ENCODE measurements around the gene C1GALT1C1. TPM values are rescaled to one million over a fixed set of nuclear protein-coding genes. Genes with fewer than 3 reads are reported as not detected.

C1GALT1C1 gene
- total RNA-seq, 1 experiment from 2014 or later: 15.4 TPM

DNA sequence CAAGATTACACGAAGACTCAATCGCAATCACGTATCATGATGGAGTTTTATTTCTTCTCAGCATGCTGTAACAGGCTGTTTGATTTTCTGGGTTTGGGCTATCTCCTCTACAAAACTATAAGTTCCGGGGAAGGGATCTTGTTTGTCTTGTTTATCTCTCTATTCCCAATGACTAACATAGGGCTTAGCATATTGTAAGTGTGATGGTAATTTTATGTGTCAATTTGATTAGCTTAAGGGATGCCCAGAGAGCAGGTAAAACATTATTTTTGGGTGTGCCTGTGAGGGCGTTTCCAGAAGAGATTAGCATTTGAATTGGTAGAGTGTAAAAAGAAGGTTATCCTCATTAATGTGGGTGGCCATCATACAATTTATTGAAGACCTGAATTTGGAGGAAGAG is 32.8 kb upstream of the C1GALT1C1 start:
- no peak for ATAC-seq
- no peak overlapping the region for H2AFZ ChIP-seq (ENCODE audit: low read depth, low read length, poor library complexity, severe bottlenecking)
- H3K9ac ChIP-seq (ENCODE audit: low read length): no peak overlapping the region
- intact Hi-C loops (cut with micrococcal nuclease): no loop called here
- no peaks in the 10 kb centered on the region for H3K79me2 ChIP-seq (ENCODE audit: insufficient read depth, low read length)
- H3K9me3 ChIP-seq (ENCODE audit: control insufficient read depth in 1 of 2, insufficient read depth in 1 of 2, low read depth in 1 of 2, low read length in 2 of 2): no peaks in the 10 kb centered on the region
- no peaks in the 10 kb centered on the region; a peak in 1 of 4 replicates for H3K4me1 ChIP-seq (ENCODE audit: control insufficient read depth in 1 of 2, insufficient read depth in 2 of 2, low read length in 2 of 2)
- no peak overlapping the region for H3K4me3 ChIP-seq (replicated peaks in 1 of 2; ENCODE audit: low read depth in 1 of 2, low read length in 2 of 2)
- TF ChIP-seq, protein P1, sequence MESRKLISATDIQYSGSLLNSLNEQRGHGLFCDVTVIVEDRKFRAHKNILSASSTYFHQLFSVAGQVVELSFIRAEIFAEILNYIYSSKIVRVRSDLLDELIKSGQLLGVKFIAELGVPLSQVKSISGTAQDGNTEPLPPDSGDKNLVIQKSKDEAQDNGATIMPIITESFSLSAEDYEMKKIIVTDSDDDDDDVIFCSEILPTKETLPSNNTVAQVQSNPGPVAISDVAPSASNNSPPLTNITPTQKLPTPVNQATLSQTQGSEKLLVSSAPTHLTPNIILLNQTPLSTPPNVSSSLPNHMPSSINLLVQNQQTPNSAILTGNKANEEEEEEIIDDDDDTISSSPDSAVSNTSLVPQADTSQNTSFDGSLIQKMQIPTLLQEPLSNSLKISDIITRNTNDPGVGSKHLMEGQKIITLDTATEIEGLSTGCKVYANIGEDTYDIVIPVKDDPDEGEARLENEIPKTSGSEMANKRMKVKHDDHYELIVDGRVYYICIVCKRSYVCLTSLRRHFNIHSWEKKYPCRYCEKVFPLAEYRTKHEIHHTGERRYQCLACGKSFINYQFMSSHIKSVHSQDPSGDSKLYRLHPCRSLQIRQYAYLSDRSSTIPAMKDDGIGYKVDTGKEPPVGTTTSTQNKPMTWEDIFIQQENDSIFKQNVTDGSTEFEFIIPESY (IDR thresholded peaks at IDR 0.05; ENCODE audit: extremely low read depth, insufficient replicate concordance, low read length): no peak
- TF ChIP-seq CBX3 (IDR thresholded peaks at IDR 0.05; ENCODE audit: low read depth) (no peak), ZNF274 (IDR thresholded peaks at IDR 0.05; ENCODE audit: low read depth, low read length) (no peak), SP1 (IDR thresholded peaks at IDR 0.05; ENCODE audit: low read depth) (no peak), EGR1 (IDR thresholded peaks at IDR 0.05; ENCODE audit: low read depth) (no peak), POLR2AphosphoS5 (IDR thresholded peaks at IDR 0.05; ENCODE audit: low read depth, low read length) (no peak), ELF1 (IDR thresholded peaks at IDR 0.05; ENCODE audit: borderline replicate concordance, low read depth) (no peak), SRF (IDR thresholded peaks at IDR 0.05; ENCODE audit: low read depth) (no peak), SIN3A (IDR thresholded peaks at IDR 0.05; ENCODE audit: low read depth) (no peak), RAD21 (IDR thresholded peaks at IDR 0.05; ENCODE audit: low read depth) (no peak), ZFX (IDR thresholded peaks at IDR 0.05) (no peak), TCF7L2 (IDR thresholded peaks at IDR 0.05; ENCODE audit: borderline replicate concordance, extremely low read depth, insufficient read depth, insufficient read length) (no peak), FOSL1 (IDR thresholded peaks at IDR 0.05; ENCODE audit: low read depth) (no peak), EZH2 (IDR thresholded peaks at IDR 0.05) (no peak), POLR2A (IDR thresholded peaks at IDR 0.05; ENCODE audit: borderline replicate concordance, extremely low read depth, insufficient read depth, insufficient read length) (no peak)
- TF ChIP-seq, protein P2, sequence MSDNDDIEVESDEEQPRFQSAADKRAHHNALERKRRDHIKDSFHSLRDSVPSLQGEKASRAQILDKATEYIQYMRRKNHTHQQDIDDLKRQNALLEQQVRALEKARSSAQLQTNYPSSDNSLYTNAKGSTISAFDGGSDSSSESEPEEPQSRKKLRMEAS (IDR thresholded peaks at IDR 0.05): no peak
- TF ChIP-seq, protein P3, sequence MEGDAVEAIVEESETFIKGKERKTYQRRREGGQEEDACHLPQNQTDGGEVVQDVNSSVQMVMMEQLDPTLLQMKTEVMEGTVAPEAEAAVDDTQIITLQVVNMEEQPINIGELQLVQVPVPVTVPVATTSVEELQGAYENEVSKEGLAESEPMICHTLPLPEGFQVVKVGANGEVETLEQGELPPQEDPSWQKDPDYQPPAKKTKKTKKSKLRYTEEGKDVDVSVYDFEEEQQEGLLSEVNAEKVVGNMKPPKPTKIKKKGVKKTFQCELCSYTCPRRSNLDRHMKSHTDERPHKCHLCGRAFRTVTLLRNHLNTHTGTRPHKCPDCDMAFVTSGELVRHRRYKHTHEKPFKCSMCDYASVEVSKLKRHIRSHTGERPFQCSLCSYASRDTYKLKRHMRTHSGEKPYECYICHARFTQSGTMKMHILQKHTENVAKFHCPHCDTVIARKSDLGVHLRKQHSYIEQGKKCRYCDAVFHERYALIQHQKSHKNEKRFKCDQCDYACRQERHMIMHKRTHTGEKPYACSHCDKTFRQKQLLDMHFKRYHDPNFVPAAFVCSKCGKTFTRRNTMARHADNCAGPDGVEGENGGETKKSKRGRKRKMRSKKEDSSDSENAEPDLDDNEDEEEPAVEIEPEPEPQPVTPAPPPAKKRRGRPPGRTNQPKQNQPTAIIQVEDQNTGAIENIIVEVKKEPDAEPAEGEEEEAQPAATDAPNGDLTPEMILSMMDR (IDR thresholded peaks at IDR 0.05 in 2 of 3, conservative IDR thresholded peaks at IDR 0.05 in 1 of 3; ENCODE audit: borderline replicate concordance in 1 of 3, insufficient read depth in 1 of 3, low read depth in 2 of 3, low read length in 2 of 3): no peak
- no TSS peak for BruUV-seq (replicated peaks)
- ChIA-PET POLR2A (no interaction called here), RAD21 (ENCODE audit: low non-redundant PET in 1 of 2, low total read pairs in 2 of 2, uncharacterized antibody in 2 of 2, unreplicated experiment in 2 of 2) (no interaction called here), CTCF (interaction anchor here (1.6 to 1.8 kb wide), 2 partner anchors 148 to 177 kb away, joined by 6 to 10 read pairs; no protein-coding TSS in a partner anchor)
- H3K36me3 ChIP-seq (ENCODE audit: control insufficient read depth in 1 of 2, insufficient read depth in 2 of 2, low read length in 2 of 2): no peaks in the 10 kb centered on the region
- H3K4me2 ChIP-seq (ENCODE audit: low read length): no peak overlapping the region
- H3K27ac ChIP-seq (ENCODE audit: low read depth, low read length): no peak overlapping the region
- H4K20me1 ChIP-seq (ENCODE audit: insufficient read depth): no peaks in the 10 kb centered on the region
- H3K27me3 ChIP-seq (ENCODE audit: insufficient read depth, low read length): no peaks in the 10 kb centered on the region
- no peak for DNase-seq (ENCODE audit: low read depth, low spot score)
- no peaks in the 10 kb centered on the region for H3K9me2 ChIP-seq (ENCODE audit: insufficient read depth)
